CD8-positive, alpha-beta memory T cell (primary cell): Measurements from ENCODE around the gene PAIP2. TPM values are rescaled to one million over a fixed set of nuclear protein-coding genes. Genes with fewer than 3 reads are reported as not detected.
A peak's percentile ranks its signal among the peaks of the same experiment; 100 is the strongest.

Experiments
- CTCF ChIA-PET: fragments of 350-600 bp; sonication (Branson Sonifier 250); formaldehyde crosslinking; loops from one replicate; lab custom pipeline; 2021; ENCODE audit warnings: antibody characterized with exemption; lab: Charles Lee
- POLR2A ChIA-PET: fragments of 350-600 bp; sonication (Branson Sonifier 250); formaldehyde crosslinking; loops from one replicate; lab custom pipeline; 2021; ENCODE audit warnings: antibody characterized with exemption; lab: Charles Lee
- DNase-seq, 5 donors: peaks; one replicate each; pipeline versions ENCODE4 v3.0.0 to v3.0.0-alpha.2; 2020 to 2022; ENCODE audit warnings: mixed read lengths in 1 of 5
- H3K27ac ChIP-seq: one replicate; pipeline ENCODE4 v1.7.0; 2013; ENCODE audit warnings: low read depth, mild to moderate bottlenecking, low read length, moderate library complexity
- H3K27me3 ChIP-seq: 2 replicates; pipeline ENCODE4 v1.7.0; 2013; ENCODE audit warnings: low read length, mild to moderate bottlenecking; ENCODE audit not compliant: insufficient read depth, poor library complexity, severe bottlenecking
- H3K36me3 ChIP-seq: 2 replicates; pipeline ENCODE4 v1.7.0; 2013; ENCODE audit warnings: mild to moderate bottlenecking, low read length, moderate library complexity; ENCODE audit not compliant: insufficient read depth
- H3K4me1 ChIP-seq: 2 replicates; pipeline ENCODE4 v1.7.0; 2013; ENCODE audit warnings: mild to moderate bottlenecking, low read length, moderate library complexity; ENCODE audit not compliant: insufficient read depth
- H3K4me3 ChIP-seq: 2 replicates; pipeline ENCODE4 v1.7.0; 2013; ENCODE audit warnings: mild to moderate bottlenecking, low read length
- H3K9me3 ChIP-seq: 2 replicates; pipeline ENCODE4 v1.7.0; 2013; ENCODE audit warnings: mild to moderate bottlenecking, low read length
- H3K27ac Mint-ChIP-seq, 8 donors: one replicate each; pipeline ENCODE4 v1.8.0; 2020 to 2021; ENCODE audit warnings: mixed read lengths in 8 of 8, mild to moderate bottlenecking in 6 of 8, inconsistent platforms in 3 of 8, moderate library complexity in 3 of 8
- H3K27me3 Mint-ChIP-seq, 2 donors: one replicate each; pipeline ENCODE4 v1.8.0; 2020 to 2021; ENCODE audit warnings: mixed read lengths in 2 of 2, mild to moderate bottlenecking in 1 of 2, moderate library complexity in 1 of 2
- H3K36me3 Mint-ChIP-seq, 3 donors: one replicate each; pipeline ENCODE4 v1.8.0; 2020 to 2021; ENCODE audit warnings: mixed read lengths in 3 of 3, inconsistent platforms in 1 of 3, mild to moderate bottlenecking in 1 of 3
- H3K4me1 Mint-ChIP-seq, 3 donors: one replicate each; pipeline ENCODE4 v1.8.0; 2020 to 2021; ENCODE audit warnings: mixed read lengths in 3 of 3, inconsistent platforms in 1 of 3, mild to moderate bottlenecking in 1 of 3
- H3K4me3 Mint-ChIP-seq, 7 donors: one replicate each; pipeline ENCODE4 v1.8.0; 2020 to 2021; ENCODE audit warnings: mixed read lengths in 7 of 7, mild to moderate bottlenecking in 6 of 7, moderate library complexity in 4 of 7, inconsistent platforms in 2 of 7
- H3K9me3 Mint-ChIP-seq, 5 donors: one replicate each; pipeline ENCODE4 v1.8.0; 2020 to 2022; ENCODE audit warnings: mixed read lengths in 5 of 5, mild to moderate bottlenecking in 3 of 5, moderate library complexity in 2 of 5, inconsistent platforms in 1 of 5
- polyA plus RNA-seq: library from polyadenylated mRNA; unstranded; fragments of 300-500 nt; fragmentation: Illumina TruSeq; gene quantifications from one replicate; pipeline ENCODE4 v1.2.3, GENCODE V29; 2021
- total RNA-seq, 2 experiments: library from RNA; stranded (reverse); gene quantifications; one replicate each; pipeline ENCODE4 v1.2.3, GENCODE V29; 2021

PAIP2 gene
- total and polyA plus RNA-seq, 3 experiments from 2014 or later = 67.9 to 342 (median 77.0) TPM

GRCh38 chr5:139389701-139390638 lies 48.3 kb downstream of the PAIP2 start, which contains the start of gene MZB1:
TSS of gene MZB1 (minus strand) at chr5:139389913. CDS start at chr5:139389856, 57 bp downstream.
- Mint-ChIP-seq H3K27me3 (peaks cover 0 to 5% of the 10 kb centered on the region in 2 donors), H3K36me3 (peaks cover 0 to 2% (median 0%) of the 10 kb centered on the region in 3 donors), H3K4me3 (peak within 1 kb of the TSS; percentile 57 to 85 (median 83)), H3K9me3 (no peaks in the 10 kb centered on the region), H3K4me1 (peaks cover 41 to 75% (median 54%) of the 10 kb centered on the region in 3 donors), H3K27ac (peak within 1 kb of the TSS; percentile 83 to 94 (median 92))
- Histone ChIP-seq H3K36me3 (no peaks in the 10 kb centered on the region), H3K27ac (peak within 1 kb of the TSS; percentile 66), H3K4me1 (peaks cover 51% of the 10 kb centered on the region), H3K9me3 (no peaks in the 10 kb centered on the region), H3K4me3 (peak within 1 kb of the TSS; percentile 24), H3K27me3 (no peaks in the 10 kb centered on the region)
- CTCF ChIA-PET = interaction anchor here (0.9 to 5.4 kb wide), 6 partner anchors 12 to 127 kb away, joined by 3 to 38 read pairs (median 4); partner anchors contain the start of genes PAIP2 and SPATA24
- POLR2A ChIA-PET = interaction anchor here (0.6 to 2.3 kb wide), 4 partner anchors 14 to 97 kb away, joined by 3 to 20 read pairs (median 4); partner anchors contain the start of genes MATR3, PAIP2 and SPATA24
- peak; percentile 41 to 89 (median 58) for DNase-seq

- Mint-ChIP-seq H3K4me1 (peaks cover 32 to 68% (median 44%) of the 10 kb centered on the region in 3 donors), H3K4me3 (peak overlapping the region; percentile 75 to 89 (median 84)), H3K27ac (peak overlapping the region; percentile 83 to 97 (median 92)), H3K27me3 (peaks cover 0 to 5% of the 10 kb centered on the region in 2 donors), H3K36me3 (peaks cover 0 to 2% (median 0%) of the 10 kb centered on the region in 3 donors), H3K9me3 (no peaks in the 10 kb centered on the region)
- Histone ChIP-seq H3K27me3 (no peaks in the 10 kb centered on the region), H3K4me3 (peak overlapping the region; percentile 24), H3K9me3 (no peaks in the 10 kb centered on the region), H3K27ac (peak overlapping the region; percentile 66), H3K4me1 (peaks cover 43% of the 10 kb centered on the region), H3K36me3 (no peaks in the 10 kb centered on the region)
- POLR2A ChIA-PET = interaction anchor here (0.5 to 2.3 kb wide), 5 partner anchors 13 to 1053 kb away, joined by 3 to 20 read pairs (median 7); partner anchors contain the start of genes MATR3, PAIP2 and SPATA24
- CTCF ChIA-PET = interaction anchor here (0.7 to 5.4 kb wide), 11 partner anchors 10 to 140 kb away, joined by 3 to 38 read pairs (median 4); partner anchors contain the start of genes PAIP2 and SPATA24
- DNase-seq = no peak
Observed at GRCh38 chr5:139390639-139391569, 49.2 kb downstream of the PAIP2 start.

GRCh38 chr5:139391570-139392323 lies 50.1 kb downstream of the PAIP2 start:
- Mint-ChIP-seq H3K27me3 (peaks cover 0 to 5% of the 10 kb centered on the region in 2 donors), H3K4me1 (peaks cover 27 to 63% (median 37%) of the 10 kb centered on the region in 3 donors), H3K27ac (peak overlapping the region; percentile 83 to 97 (median 92)), H3K36me3 (peaks cover 0 to 2% (median 0%) of the 10 kb centered on the region in 3 donors), H3K4me3 (peak overlapping the region; percentile 75 to 89 (median 84)), H3K9me3 (no peaks in the 10 kb centered on the region)
- H3K4me3 ChIP-seq = peak overlapping the region; percentile 59
- H3K36me3 ChIP-seq = no peaks in the 10 kb centered on the region
- CTCF ChIA-PET = interaction anchor here (0.7 to 5.4 kb wide), 8 partner anchors 10 to 141 kb away, joined by 3 to 38 read pairs (median 4); partner anchors contain the start of genes PAIP2 and SPATA24
- no peaks in the 10 kb centered on the region for H3K9me3 ChIP-seq
- DNase-seq = no peak
- H3K27me3 ChIP-seq = no peaks in the 10 kb centered on the region
- H3K27ac ChIP-seq = peak overlapping the region; percentile 24
- H3K4me1 ChIP-seq = peaks cover 41% of the 10 kb centered on the region
- POLR2A ChIA-PET = interaction anchor here (0.5 to 2.3 kb wide), 7 partner anchors 12 to 1052 kb away, joined by 3 to 20 read pairs (median 6); partner anchors contain the start of genes MATR3, PAIP2 and SPATA24

- no peaks in the 10 kb centered on the region for H3K36me3 ChIP-seq
- Mint-ChIP-seq H3K27ac (peak overlapping the region in 7 of 8 donors; percentile 80 to 97 (median 83)), H3K4me1 (peaks cover 27 to 61% (median 37%) of the 10 kb centered on the region in 3 donors), H3K27me3 (peaks cover 0 to 5% of the 10 kb centered on the region in 2 donors), H3K36me3 (peaks cover 0 to 2% (median 0%) of the 10 kb centered on the region in 3 donors), H3K9me3 (no peaks in the 10 kb centered on the region), H3K4me3 (peak overlapping the region; percentile 87 to 95 (median 89))
- ChIA-PET POLR2A (interaction anchor here (0.5 to 1.8 kb wide), 4 partner anchors 11 to 122 kb away, joined by 3 to 9 read pairs (median 4); partner anchors contain the start of genes MATR3 and SPATA24), CTCF (interaction anchor here (0.6 to 5.4 kb wide), 6 partner anchors 10 to 169 kb away, joined by 4 to 38 read pairs (median 5); partner anchors contain the start of genes PAIP2 and SPATA24)
- H3K27ac ChIP-seq = peak overlapping the region; percentile 24
- no peaks in the 10 kb centered on the region for H3K27me3 ChIP-seq
- H3K4me3 ChIP-seq = peak overlapping the region; percentile 59
- peaks cover 41% of the 10 kb centered on the region for H3K4me1 ChIP-seq
- no peaks in the 10 kb centered on the region for H3K9me3 ChIP-seq
- DNase-seq = no peak
Observed at GRCh38 chr5:139392324-139392677, 50.6 kb downstream of the PAIP2 start.

- Histone ChIP-seq H3K9me3 (no peaks in the 10 kb centered on the region), H3K27me3 (no peaks in the 10 kb centered on the region), H3K36me3 (no peaks in the 10 kb centered on the region), H3K4me3 (peak overlapping the region; percentile 59), H3K4me1 (peaks cover 41% of the 10 kb centered on the region), H3K27ac (peak overlapping the region; percentile 24)
- ChIA-PET POLR2A (interaction anchor here (1.0 to 2.0 kb wide), 3 partner anchors 11 to 51 kb away, joined by 3 to 9 read pairs (median 7); partner anchors contain the start of gene SPATA24), CTCF (interaction anchor here (0.6 to 5.4 kb wide), 6 partner anchors 8 to 170 kb away, joined by 3 to 38 read pairs (median 5); partner anchors contain the start of genes PAIP2 and SPATA24)
- peak overlapping the region; percentile 61 to 92 (median 83) for H3K27ac Mint-ChIP-seq
- peaks cover 0 to 2% (median 0%) of the 10 kb centered on the region in 3 donors for H3K36me3 Mint-ChIP-seq
- peaks cover 0 to 5% of the 10 kb centered on the region in 2 donors for H3K27me3 Mint-ChIP-seq
- peak; percentile 63 to 84 (median 75) for DNase-seq
- H3K4me1 Mint-ChIP-seq = peaks cover 27 to 59% (median 37%) of the 10 kb centered on the region in 3 donors
- H3K4me3 Mint-ChIP-seq = peak overlapping the region; percentile 87 to 95 (median 89)
- H3K9me3 Mint-ChIP-seq = no peaks in the 10 kb centered on the region
Observed at GRCh38 chr5:139392678-139393496, 51.2 kb downstream of the PAIP2 start.
